Keratinocyte (primary cell): ENCODE data around the gene S100Z.

Source experiments
- EZH2 ChIP-seq: IDR thresholded peaks from one replicate; pipeline ENCODE4 v1.6.1; 2012; ENCODE audit warnings: inconsistent platforms, mild to moderate bottlenecking, low read length, moderate library complexity
- TF ChIP-seq, protein P1 (sequence below), 3 experiments: IDR thresholded peaks in 1 of 3; conservative IDR thresholded peaks in 1 of 3; optimal IDR thresholded peaks in 1 of 3; 2 replicates in 2 of 3; 3 replicates in 1 of 3; pipeline versions ENCODE3 to v1.5.1; 2011; ENCODE audit warnings: low read length in 3 of 3, mild to moderate bottlenecking in 3 of 3, moderate library complexity in 2 of 3, control low read depth in 1 of 3, inconsistent platforms in 1 of 3; ENCODE audit not compliant: insufficient read depth in 2 of 3; ENCODE audit errors: extremely low read depth in 1 of 3

DNA sequence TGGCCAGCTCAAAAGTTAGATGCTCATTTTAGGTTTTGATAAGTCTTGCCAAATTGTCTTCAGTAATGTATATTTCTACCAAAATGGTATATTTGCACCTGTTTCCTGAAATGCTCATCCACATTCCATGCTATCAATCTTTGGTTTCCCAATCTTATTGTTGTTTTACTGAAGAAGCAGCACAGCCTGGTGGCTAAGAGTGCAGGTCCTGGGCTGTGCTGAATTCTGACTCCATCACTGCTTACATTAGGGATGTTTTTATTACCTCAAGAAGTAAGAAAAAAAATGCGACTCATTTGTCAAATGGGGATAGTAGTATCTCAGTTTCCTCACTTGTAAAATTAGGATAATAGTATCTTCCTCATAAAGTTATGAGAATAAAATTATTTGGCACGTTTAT lies 13.6 kb upstream of the S100Z start:
- TF ChIP-seq, protein P1, sequence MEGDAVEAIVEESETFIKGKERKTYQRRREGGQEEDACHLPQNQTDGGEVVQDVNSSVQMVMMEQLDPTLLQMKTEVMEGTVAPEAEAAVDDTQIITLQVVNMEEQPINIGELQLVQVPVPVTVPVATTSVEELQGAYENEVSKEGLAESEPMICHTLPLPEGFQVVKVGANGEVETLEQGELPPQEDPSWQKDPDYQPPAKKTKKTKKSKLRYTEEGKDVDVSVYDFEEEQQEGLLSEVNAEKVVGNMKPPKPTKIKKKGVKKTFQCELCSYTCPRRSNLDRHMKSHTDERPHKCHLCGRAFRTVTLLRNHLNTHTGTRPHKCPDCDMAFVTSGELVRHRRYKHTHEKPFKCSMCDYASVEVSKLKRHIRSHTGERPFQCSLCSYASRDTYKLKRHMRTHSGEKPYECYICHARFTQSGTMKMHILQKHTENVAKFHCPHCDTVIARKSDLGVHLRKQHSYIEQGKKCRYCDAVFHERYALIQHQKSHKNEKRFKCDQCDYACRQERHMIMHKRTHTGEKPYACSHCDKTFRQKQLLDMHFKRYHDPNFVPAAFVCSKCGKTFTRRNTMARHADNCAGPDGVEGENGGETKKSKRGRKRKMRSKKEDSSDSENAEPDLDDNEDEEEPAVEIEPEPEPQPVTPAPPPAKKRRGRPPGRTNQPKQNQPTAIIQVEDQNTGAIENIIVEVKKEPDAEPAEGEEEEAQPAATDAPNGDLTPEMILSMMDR (optimal IDR thresholded peaks at IDR 0.05 in 1 of 3, IDR thresholded peaks at IDR 0.05 in 1 of 3, conservative IDR thresholded peaks at IDR 0.05 in 1 of 3; ENCODE audit: extremely low read depth in 1 of 3, insufficient read depth in 2 of 3, low read length in 3 of 3): no peak
- no peak for TF ChIP-seq EZH2
